Mucosa of descending colon (tissue), 3 donors: Measurements from ENCODE around the gene NONO. TPM values are rescaled to one million over a fixed set of nuclear protein-coding genes. Genes with fewer than 3 reads are reported as not detected.
"Not testable (repeated sequence)": the region's sequence is repeated elsewhere in the genome, so short reads cannot be mapped to it uniquely, and the experiment has no call there.

ENCODE experiments used
- ATAC-seq: fragments of 200-7000 bp; cut with Tn5 transposase; one replicate; pipeline ENCODE4 v1.9.1; 2020; ENCODE audit warnings: mild to moderate bottlenecking, moderate library complexity
- DNase-seq, 3 donors: peaks; one replicate each; pipeline ENCODE4 v3.0.0-alpha.2; 2020
- H3K36me3 ChIP-seq: fragments of 200-600 bp; one replicate; pipeline ENCODE4 v1.8.0; 2021; ENCODE audit warnings: low read depth, mild to moderate bottlenecking
- H3K4me1 ChIP-seq: fragments of 200-600 bp; one replicate; pipeline ENCODE4 v1.8.0; 2021; ENCODE audit warnings: low read depth, mild to moderate bottlenecking
- H3K4me3 ChIP-seq: fragments of 200-600 bp; one replicate; pipeline ENCODE4 v1.8.0; 2021; ENCODE audit warnings: mild to moderate bottlenecking
- H3K9me3 ChIP-seq: fragments of 200-600 bp; one replicate; pipeline ENCODE4 v1.8.0; 2021; ENCODE audit warnings: mild to moderate bottlenecking
- intact Hi-C, 2 donors: fragments of 100-400 bp; cut with DNase I in 1 of 2; cut with micrococcal nuclease in 1 of 2; formaldehyde crosslinking; loops; one replicate each; pipeline versions ENCODE4 v1.11.0 to v1.11.1; 2022; cut with DNase I, micrococcal nuclease
- total RNA-seq, 3 donors: library from RNA; stranded (reverse); fragmentation: NEBNext Ultra II Directional in 2 of 3; extraction: Animal tissue kit (Norgen Biotek cat#: 25700) in 2 of 3; gene quantifications; one replicate each; pipeline versions ENCODE4 v1.2.1 to v1.2.4, GENCODE V29; 2021 to 2023
- TF ChIP-seq, protein P1 (sequence below): fragments of 200-600 bp; IDR thresholded peaks from one replicate; pipeline ENCODE4 v1.8.0; 2022; ENCODE audit warnings: antibody characterized with exemption, mild to moderate bottlenecking
- donor health status: DM: no; HTN: no; CAD: no; lungs with moderate emphysema.
- donor health status: DM: no; HTN: no; CAD: no.
- donor health status: DM: no; HTN: yes; CAD: no.

Gene NONO
- total RNA-seq, 3 donors from 2014 or later, result 166 to 218 (median 197) TPM

DNA sequence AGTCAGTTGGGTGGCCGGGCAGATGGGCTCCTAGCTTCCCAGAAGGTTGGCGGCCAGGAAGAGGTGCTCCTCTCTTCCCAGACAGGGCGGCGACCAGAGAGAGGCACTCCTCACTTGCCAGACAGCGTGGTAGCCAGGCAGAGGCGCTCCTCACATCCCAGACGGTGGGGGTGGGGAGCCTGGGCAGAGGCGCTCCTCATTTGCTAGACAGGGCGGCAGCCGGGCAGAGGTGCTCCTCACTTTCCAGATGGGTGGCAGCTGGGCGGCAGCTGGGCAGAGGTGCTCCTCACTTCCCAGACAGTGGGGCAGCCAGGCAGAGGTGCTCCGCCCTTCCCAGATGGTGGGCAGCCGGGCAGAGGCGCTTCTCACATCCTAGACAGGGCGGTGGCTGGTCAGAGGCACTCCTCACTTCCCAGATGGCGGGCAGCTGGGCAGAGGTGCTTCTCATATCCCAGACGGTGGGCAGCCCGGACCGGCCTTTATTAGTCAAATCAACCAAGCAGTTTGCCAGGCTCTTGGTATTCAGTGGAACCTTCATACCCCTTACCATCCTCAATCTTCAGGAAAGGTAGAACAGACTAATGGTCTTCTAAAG lies 13.5 kb upstream of the NONO start:
- H3K36me3 ChIP-seq, result no peaks in the 10 kb centered on the region
- intact Hi-C loops, result no loop called here
- TF ChIP-seq, protein P1, sequence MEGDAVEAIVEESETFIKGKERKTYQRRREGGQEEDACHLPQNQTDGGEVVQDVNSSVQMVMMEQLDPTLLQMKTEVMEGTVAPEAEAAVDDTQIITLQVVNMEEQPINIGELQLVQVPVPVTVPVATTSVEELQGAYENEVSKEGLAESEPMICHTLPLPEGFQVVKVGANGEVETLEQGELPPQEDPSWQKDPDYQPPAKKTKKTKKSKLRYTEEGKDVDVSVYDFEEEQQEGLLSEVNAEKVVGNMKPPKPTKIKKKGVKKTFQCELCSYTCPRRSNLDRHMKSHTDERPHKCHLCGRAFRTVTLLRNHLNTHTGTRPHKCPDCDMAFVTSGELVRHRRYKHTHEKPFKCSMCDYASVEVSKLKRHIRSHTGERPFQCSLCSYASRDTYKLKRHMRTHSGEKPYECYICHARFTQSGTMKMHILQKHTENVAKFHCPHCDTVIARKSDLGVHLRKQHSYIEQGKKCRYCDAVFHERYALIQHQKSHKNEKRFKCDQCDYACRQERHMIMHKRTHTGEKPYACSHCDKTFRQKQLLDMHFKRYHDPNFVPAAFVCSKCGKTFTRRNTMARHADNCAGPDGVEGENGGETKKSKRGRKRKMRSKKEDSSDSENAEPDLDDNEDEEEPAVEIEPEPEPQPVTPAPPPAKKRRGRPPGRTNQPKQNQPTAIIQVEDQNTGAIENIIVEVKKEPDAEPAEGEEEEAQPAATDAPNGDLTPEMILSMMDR, result no peak
- ATAC-seq (no peak), DNase-seq (no peak)
- no peaks in the 10 kb centered on the region for H3K4me1 ChIP-seq
- no peaks in the 10 kb centered on the region for H3K9me3 ChIP-seq
- H3K4me3 ChIP-seq, result no peak overlapping the region

DNA sequence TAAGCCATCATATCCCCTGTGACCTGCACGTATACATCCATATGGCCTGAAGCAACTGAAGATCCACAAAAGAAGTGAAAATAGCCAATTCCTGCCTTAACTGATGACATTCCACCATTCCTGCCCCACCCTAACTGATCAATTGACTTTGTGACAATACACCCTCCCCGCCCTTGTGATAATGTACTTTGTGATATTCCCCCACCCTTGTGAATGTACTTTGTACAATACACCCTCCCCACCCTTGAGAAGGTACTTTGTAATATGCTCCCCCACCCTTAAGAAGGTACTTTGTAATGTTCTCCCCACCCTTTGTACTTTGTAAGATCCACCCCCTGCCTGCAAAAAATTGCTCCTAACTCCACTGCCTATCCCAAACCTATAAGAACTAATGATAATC lies 11.1 kb upstream of the NONO start:
- intact Hi-C loops, H3K36me3 ChIP-seq, ATAC-seq, H3K4me3 ChIP-seq, H3K4me1 ChIP-seq, DNase-seq, H3K9me3 ChIP-seq: not testable (repeated sequence)

DNA sequence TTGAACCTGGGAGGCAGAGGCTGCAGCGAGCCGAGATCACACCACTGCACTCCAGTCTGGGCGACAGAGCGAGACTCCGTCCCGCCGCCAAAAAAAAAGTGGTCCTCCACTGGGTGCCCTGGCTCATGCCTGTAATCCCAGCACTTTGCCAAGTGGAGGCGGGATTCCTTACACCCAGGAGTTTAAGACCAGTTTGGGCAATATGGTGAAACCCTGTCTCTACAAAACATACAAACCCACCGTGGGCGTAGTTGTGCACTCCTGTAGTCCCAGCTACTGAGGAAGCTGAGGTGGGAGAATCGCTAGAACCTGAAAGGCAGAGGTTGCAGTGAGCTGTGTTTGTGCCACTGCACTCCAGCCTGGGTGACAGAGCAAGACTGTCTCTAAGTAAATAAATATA lies 2.1 kb upstream of the NONO start:
- DNase-seq, intact Hi-C loops, H3K9me3 ChIP-seq: not testable (repeated sequence)

DNA sequence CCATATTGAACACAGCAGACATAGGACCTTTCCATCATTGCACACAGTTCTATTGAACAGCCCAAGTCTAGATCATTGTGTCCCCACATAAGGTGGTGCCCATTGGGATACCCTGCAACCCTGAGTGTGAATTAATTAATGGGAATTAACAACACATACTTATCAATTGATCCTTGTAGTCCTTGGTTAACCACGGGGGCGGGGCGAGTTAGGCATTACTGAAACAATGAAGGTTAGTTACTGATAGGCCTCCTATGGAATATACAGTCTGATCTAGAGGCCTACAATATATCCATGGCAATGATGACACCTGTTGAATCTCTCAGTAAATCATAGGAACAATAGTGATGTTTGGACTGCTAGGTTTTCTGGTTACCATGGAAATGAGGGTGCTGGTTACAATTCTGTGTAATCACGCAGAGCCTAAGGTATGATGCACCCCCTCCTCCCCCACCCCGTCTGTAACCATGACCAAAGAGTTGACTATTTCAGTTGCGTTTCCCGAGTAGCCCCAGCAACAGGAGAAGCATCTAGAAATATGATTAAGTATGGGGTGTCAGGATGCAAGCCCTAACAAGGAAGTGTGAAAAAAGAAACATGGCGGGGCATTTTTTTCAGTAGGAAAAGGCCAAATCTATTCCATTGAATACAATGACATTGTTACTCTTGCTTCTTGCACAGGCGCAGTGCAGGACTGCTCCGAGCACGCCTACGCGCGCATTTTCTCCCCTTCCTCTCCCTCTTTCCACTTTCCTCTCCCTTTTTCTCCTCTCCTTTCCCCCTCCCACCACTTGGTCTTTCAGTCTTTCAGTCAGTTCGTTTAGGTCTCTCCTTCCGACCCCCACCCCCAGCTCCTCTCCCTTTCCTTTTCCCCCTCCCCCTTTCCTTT lies 677 bp upstream of the NONO start:
- Histone ChIP-seq H3K36me3 (no peaks in the 10 kb centered on the region), H3K4me3 (no peak overlapping the region), H3K9me3 (no peaks in the 10 kb centered on the region), H3K4me1 (no peaks in the 10 kb centered on the region)
- DNase-seq (peak in 1 of 3 donors; percentile 12), ATAC-seq (peak; percentile 68)
- TF ChIP-seq, protein P1, result no peak
- intact Hi-C loops, result no loop called here

More for the DNA sequence above, 2.1 kb upstream of the NONO start:
- not testable (repeated sequence) for H3K4me1 ChIP-seq, ATAC-seq, H3K4me3 ChIP-seq, H3K36me3 ChIP-seq

DNA sequence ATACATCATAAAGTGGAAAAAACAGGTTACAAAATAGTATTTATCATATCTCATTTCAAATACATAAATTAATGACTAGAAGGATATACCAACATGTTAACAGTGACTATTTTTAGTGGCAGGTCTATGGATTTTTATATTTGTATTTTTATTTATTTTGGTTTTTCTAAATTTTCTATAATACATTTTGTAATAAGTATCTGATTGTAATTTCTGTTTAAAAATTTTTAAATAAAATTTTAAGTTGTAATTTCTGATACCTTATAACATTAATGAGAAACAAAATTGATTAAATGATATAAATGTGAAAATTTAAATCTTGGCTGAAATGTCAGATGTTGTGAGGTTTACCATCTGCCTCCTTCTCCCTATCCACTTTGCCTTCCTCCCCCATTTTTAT lies 2.5 kb downstream of the NONO start:
- ATAC-seq (no peak), DNase-seq (no peak)
- no peak overlapping the region for H3K4me3 ChIP-seq
- TF ChIP-seq, protein P1, result no peak
- intact Hi-C loops, result no loop called here
- no peaks in the 10 kb centered on the region for H3K4me1 ChIP-seq
- H3K9me3 ChIP-seq, result no peaks in the 10 kb centered on the region
- no peaks in the 10 kb centered on the region for H3K36me3 ChIP-seq

DNA sequence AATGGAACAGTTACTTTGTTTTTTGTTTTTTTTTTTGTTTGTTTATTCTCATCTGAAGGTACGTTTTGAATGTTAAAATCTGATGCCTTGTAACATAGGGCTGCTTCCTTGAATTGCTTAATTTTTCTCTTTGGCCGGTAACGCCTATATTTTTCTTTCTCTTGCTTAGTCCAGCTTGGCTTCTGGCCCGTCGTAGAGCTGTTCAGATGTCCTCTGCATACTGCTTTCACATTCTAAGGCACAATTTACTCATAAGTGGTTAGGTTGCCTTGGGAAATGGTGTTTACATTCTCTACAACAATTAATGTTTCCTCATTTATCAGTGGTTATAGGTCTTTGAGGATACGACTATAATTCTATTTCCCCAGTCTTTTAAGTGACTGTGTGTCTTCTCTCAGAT lies 7.9 kb downstream of the NONO start:
- no peaks in the 10 kb centered on the region for H3K9me3 ChIP-seq
- H3K36me3 ChIP-seq, result no peaks in the 10 kb centered on the region
- DNase-seq (no peak), ATAC-seq (no peak)
- intact Hi-C loops, result no loop called here
- no peak overlapping the region for H3K4me3 ChIP-seq
- no peaks in the 10 kb centered on the region for H3K4me1 ChIP-seq
- TF ChIP-seq, protein P1, result no peak
